Ascending aorta (tissue), 2 donors: Measurements from ENCODE around the gene SLC25A38. TPM values are rescaled to one million over a fixed set of nuclear protein-coding genes. Genes with fewer than 3 reads are reported as not detected.

Source experiments
- DNase-seq, 2 donors: peaks; one replicate each; pipeline ENCODE4 v3.0.0-alpha.2; 2019; ENCODE audit warnings: low spot score in 2 of 2
- H3K27ac ChIP-seq, 2 donors: fragments of 200-600 bp; sonication (generic); one replicate each; pipeline ENCODE4 v1.5.1; 2016 to 2017; ENCODE audit warnings: mild to moderate bottlenecking in 1 of 2
- H3K27me3 ChIP-seq: fragments of 200-600 bp; sonication (generic); one replicate; pipeline ENCODE4 v1.5.1; 2017
- H3K36me3 ChIP-seq, 2 donors: fragments of 200-600 bp; sonication (generic); one replicate each; pipeline ENCODE4 v1.5.1; 2016
- H3K4me1 ChIP-seq, 2 donors: fragments of 200-600 bp; sonication (generic); one replicate each; pipeline ENCODE4 v1.5.1; 2016 to 2017; ENCODE audit warnings: mild to moderate bottlenecking in 1 of 2
- H3K4me3 ChIP-seq, 2 donors: fragments of 200-600 bp; sonication (generic); one replicate each; pipeline ENCODE4 v1.5.1; 2016 to 2017; ENCODE audit warnings: mild to moderate bottlenecking in 1 of 2
- H3K9me3 ChIP-seq, 2 donors: fragments of 200-600 bp; sonication (generic); one replicate each; pipeline ENCODE4 v1.5.1; 2016
- intact Hi-C: fragments of 100-400 bp; cut with DNase I; formaldehyde crosslinking; loops from one replicate; pipeline ENCODE4 v1.15.1; 2023
- total RNA-seq: library from RNA; depleted of rRNA; stranded (reverse); fragments of >200 nt; gene quantifications from one replicate; pipeline ENCODE4 v1.1.0, GENCODE V29; 2016
- TF ChIP-seq, protein P1 (sequence below), 3 experiments: fragments of 200-600 bp in 2 of 3; fragments of 450-650 bp in 1 of 3; sonication (generic) in 2 of 3; IDR thresholded peaks; one replicate each; pipeline ENCODE4 v1.5.1; 2016 to 2019; ENCODE audit warnings: antibody characterized with exemption in 3 of 3, mild to moderate bottlenecking in 1 of 3, moderate library complexity in 1 of 3

Gene SLC25A38
- total RNA-seq, 1 donor from 2014 or later = 7.0 TPM

DNA sequence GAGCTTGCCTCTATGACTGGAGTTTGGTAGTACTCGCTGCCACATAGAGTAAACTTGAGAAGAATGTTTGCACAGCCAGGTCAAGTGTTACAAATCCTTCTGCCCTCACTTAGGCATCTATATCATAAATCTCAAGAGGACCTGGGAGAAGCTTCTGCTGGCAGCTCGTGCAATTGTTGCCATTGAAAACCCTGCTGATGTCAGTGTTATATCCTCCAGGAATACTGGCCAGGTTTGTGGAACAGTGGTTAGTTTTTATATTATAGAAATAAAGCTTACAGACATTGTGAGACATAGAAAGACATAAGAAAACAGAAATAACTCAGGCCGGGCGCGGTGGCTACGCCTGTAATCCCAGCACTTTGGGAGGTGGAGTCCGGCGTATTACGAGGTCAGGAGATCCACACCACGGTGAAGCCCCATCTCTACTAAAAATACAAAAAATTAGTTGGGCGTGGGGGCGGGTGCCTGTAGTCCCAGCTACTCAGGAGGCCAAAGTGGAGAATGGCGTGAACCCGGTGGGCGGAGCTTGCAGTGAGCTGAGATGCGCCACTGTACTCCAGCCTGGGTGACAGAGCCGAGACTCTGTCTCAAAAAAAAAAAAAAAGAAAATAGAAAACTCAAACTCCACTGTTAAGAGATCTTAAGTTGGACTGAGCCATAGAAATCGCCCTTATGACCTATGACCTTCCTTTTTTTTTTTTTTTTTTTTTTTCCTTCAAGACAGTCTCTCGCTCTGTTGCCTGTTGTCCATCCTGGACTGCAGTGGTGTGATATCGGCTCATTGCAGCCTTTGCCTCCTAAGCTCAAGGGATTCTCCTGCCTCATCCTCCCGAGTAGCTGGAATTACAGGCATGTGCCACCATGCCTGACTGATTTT, 25.6 kb downstream of the SLC25A38 start:
- intact Hi-C loops = loop anchor here (5.0 kb wide), 1 partner anchor 1469 kb away; no protein-coding TSS in a partner anchor
- no peaks in the 10 kb centered on the region for H3K9me3 ChIP-seq
- TF ChIP-seq, protein P1, sequence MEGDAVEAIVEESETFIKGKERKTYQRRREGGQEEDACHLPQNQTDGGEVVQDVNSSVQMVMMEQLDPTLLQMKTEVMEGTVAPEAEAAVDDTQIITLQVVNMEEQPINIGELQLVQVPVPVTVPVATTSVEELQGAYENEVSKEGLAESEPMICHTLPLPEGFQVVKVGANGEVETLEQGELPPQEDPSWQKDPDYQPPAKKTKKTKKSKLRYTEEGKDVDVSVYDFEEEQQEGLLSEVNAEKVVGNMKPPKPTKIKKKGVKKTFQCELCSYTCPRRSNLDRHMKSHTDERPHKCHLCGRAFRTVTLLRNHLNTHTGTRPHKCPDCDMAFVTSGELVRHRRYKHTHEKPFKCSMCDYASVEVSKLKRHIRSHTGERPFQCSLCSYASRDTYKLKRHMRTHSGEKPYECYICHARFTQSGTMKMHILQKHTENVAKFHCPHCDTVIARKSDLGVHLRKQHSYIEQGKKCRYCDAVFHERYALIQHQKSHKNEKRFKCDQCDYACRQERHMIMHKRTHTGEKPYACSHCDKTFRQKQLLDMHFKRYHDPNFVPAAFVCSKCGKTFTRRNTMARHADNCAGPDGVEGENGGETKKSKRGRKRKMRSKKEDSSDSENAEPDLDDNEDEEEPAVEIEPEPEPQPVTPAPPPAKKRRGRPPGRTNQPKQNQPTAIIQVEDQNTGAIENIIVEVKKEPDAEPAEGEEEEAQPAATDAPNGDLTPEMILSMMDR (IDR thresholded peaks at IDR 0.05) = no peak
- peaks cover 33 to 52% of the 10 kb centered on the region in 2 donors for H3K36me3 ChIP-seq
- H3K4me3 ChIP-seq = no peak overlapping the region
- peaks cover 0 to 17% of the 10 kb centered on the region in 2 donors for H3K4me1 ChIP-seq
- no peak for DNase-seq
- no peaks in the 10 kb centered on the region for H3K27me3 ChIP-seq
- no peak overlapping the region for H3K27ac ChIP-seq

DNA sequence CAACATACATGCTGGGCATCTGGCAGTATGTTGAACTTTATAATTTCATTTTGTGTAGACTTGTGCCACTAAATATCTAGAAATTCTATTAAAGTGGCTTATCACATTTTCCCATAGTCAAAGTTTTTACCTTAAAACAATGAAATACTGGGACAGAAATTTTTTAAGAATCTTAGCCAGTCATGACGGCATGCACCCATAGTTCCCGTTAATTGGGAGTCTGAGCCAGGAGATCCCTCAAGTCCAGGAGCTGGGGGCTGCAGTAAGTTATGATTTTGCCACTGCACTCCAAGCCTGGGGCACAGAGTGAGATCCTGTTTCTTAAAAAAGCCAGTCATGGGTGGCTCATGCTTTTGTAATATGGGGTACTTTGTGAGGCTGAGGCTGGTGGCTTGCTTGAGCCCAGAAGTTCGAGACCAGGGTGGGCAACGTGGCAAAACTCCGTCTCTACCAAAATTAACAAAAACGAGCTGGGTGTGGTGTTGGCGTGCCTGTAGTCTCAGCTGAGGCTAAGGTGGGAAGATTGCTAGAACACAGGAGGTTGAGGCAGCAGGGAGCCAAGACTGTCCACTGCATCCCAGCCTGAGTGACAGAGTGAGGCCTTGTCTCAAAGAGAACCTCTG, 26.5 kb downstream of the SLC25A38 start:
- H3K27me3 ChIP-seq = no peaks in the 10 kb centered on the region
- peaks cover 39 to 60% of the 10 kb centered on the region in 2 donors for H3K36me3 ChIP-seq
- no peaks in the 10 kb centered on the region for H3K9me3 ChIP-seq
- TF ChIP-seq, protein P1 (IDR thresholded peaks at IDR 0.05) = no peak
- H3K4me1 ChIP-seq = peaks cover 0 to 17% of the 10 kb centered on the region in 2 donors
- no peak overlapping the region for H3K27ac ChIP-seq
- intact Hi-C loops = loop anchor here (5.0 kb wide), 1 partner anchor 1468 kb away; no protein-coding TSS in a partner anchor
- H3K4me3 ChIP-seq = no peak overlapping the region
- no peak for DNase-seq

DNA sequence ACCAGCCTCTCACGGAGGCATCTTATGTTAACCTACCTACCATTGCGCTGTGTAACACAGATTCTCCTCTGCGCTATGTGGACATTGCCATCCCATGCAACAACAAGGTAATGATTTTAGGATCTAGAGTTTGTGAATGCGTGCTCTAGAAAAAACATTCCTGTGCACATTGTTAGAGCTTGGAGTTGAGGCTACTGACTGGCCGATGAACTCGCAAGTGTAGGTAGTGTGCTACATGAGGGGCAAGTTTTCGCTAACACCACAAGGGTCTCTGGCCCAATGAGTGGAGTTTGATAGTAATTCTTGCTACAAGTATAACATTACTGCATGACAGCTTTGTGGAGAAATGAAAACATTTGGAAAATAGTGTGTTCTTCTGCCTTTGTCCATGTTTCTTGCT, 27.7 kb downstream of the SLC25A38 start:
- Histone ChIP-seq H3K9me3 (no peaks in the 10 kb centered on the region), H3K27me3 (no peaks in the 10 kb centered on the region), H3K4me3 (no peak overlapping the region), H3K36me3 (peaks cover 39 to 64% of the 10 kb centered on the region in 2 donors), H3K27ac (no peak overlapping the region), H3K4me1 (peaks cover 0 to 13% of the 10 kb centered on the region in 2 donors)
- TF ChIP-seq, protein P1 (IDR thresholded peaks at IDR 0.05) = no peak
- no peak for DNase-seq
- intact Hi-C loops = no loop called here

DNA sequence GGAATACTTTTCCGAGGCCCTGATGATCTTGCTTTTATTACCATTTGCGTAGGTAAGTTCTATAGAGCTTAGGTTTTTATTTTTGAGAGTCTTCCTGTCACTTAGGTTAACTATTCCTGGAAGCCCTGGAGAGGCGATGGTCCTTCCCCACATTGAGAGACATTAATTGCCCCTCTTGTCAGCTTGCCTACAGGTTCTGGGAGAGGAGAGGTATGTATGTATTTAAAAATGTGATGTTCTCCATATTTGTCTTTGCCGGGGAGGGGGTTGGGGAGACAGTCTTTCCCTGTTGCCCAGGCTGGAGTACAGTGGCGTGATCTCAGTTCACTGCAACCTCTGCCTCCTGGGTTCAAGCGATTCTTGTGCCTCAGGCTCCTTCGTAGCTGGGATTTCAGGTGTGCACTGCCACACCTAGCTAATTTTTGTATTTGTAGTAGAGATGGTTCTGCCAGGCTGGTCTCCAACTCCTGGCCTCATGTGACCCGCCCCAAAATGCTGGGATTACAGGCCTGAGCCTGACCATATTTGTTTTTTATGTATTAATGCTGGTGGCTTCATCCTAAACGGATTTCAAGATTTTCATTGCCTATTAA, 29.6 kb downstream of the SLC25A38 start:
- DNase-seq = no peak
- TF ChIP-seq, protein P1 (IDR thresholded peaks at IDR 0.05) = no peak
- H3K36me3 ChIP-seq = peaks cover 39 to 64% of the 10 kb centered on the region in 2 donors
- no peaks in the 10 kb centered on the region for H3K9me3 ChIP-seq
- intact Hi-C loops = no loop called here
- no peak overlapping the region for H3K4me3 ChIP-seq
- H3K27me3 ChIP-seq = no peaks in the 10 kb centered on the region
- no peak overlapping the region for H3K27ac ChIP-seq
- H3K4me1 ChIP-seq = peaks cover 0 to 9% of the 10 kb centered on the region in 2 donors

DNA sequence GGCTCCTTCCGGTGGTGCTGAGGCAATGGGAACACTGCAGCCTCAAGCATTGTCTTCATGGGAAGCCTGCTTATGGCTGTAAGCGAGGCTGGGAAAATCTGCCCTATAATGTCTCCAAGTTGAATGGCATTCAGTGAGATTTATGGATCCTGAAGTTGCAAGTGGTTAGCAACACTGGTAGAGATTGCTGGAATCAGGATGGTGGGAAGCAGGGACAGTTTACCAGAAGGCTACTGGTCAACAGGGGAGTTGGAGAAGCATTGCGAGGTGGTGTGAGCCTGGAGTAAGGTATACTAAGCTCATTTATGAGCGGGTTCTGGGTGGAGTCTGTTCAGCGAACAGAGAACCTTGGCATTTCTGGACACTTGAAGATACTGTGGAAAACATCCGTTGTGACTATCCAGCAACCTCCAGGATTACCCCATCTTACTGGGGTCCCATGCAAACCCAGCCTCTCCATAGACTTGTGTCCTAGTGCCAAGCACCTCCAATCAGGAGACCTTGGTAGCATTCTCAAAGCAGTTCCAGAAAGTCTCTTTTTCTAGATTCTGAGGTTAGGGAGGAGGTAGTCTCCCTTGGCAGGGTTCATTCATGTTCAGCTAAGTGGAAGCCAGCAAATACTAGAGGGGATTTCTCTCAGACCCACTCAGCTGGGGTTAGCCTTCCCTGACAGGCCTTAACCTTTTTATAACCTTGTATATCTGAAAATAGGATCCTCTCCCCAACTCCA, 30.7 kb downstream of the SLC25A38 start:
- peaks cover 39 to 57% of the 10 kb centered on the region in 2 donors for H3K36me3 ChIP-seq
- intact Hi-C loops = no loop called here
- H3K4me3 ChIP-seq = no peak overlapping the region
- TF ChIP-seq, protein P1 (IDR thresholded peaks at IDR 0.05) = no peak
- no peaks in the 10 kb centered on the region for H3K9me3 ChIP-seq
- DNase-seq = no peak
- H3K27ac ChIP-seq = no peak overlapping the region
- no peaks in the 10 kb centered on the region for H3K4me1 ChIP-seq
- no peaks in the 10 kb centered on the region for H3K27me3 ChIP-seq
